Neural cell (in vitro differentiated cells): ENCODE results near the gene HSPA12A.

Experiments
- EP300 ChIP-seq: fragments of 450-650 bp; conservative IDR thresholded peaks from 2 replicates; pipeline ENCODE4 v1.6.1; 2014; ENCODE audit warnings: antibody characterized with exemption, mild to moderate bottlenecking, moderate library complexity; ENCODE audit not compliant: poor library complexity, severe bottlenecking
- EZH2 ChIP-seq: fragments of 200-600, 300-800 bp; shearing (Covaris generic), sonication (generic); IDR thresholded peaks from 2 replicates; pipeline ENCODE4 v1.6.1; 2014; ENCODE audit warnings: antibody characterized with exemption, low read length, borderline replicate concordance, mild to moderate bottlenecking; ENCODE audit not compliant: insufficient read depth, poor library complexity, severe bottlenecking
- MXI1 ChIP-seq: fragments of 450-650 bp; conservative IDR thresholded peaks from 2 replicates; pipeline ENCODE4 v1.6.1; 2014; ENCODE audit warnings: antibody characterized with exemption, mild to moderate bottlenecking; ENCODE audit not compliant: poor library complexity, severe bottlenecking
- POLR2AphosphoS5 ChIP-seq: IDR thresholded peaks from 2 replicates; pipeline ENCODE4 v1.6.1; 2012
- RAD21 ChIP-seq: fragments of 450-650 bp; conservative IDR thresholded peaks from 2 replicates; pipeline ENCODE4 v1.6.1; 2014; ENCODE audit warnings: antibody characterized with exemption, mild to moderate bottlenecking, moderate library complexity
- SMC3 ChIP-seq: fragments of 450-650 bp; conservative IDR thresholded peaks from 2 replicates; pipeline ENCODE4 v1.6.1; 2014; ENCODE audit warnings: antibody characterized with exemption, mild to moderate bottlenecking, moderate library complexity; ENCODE audit not compliant: poor library complexity
- TAF1 ChIP-seq: IDR thresholded peaks from 2 replicates; pipeline ENCODE4 v1.6.1; 2012; ENCODE audit warnings: low read depth
- TF ChIP-seq, protein P1 (sequence below): fragments of 450-650 bp; IDR thresholded peaks from 2 replicates; pipeline ENCODE4 v1.5.1; 2014; ENCODE audit warnings: antibody characterized with exemption, mild to moderate bottlenecking, moderate library complexity; ENCODE audit not compliant: poor library complexity, severe bottlenecking
- TF ChIP-seq, protein P2 (sequence below): IDR thresholded peaks from 2 replicates; pipeline ENCODE4 v1.6.1; 2012; ENCODE audit warnings: borderline replicate concordance

DNA sequence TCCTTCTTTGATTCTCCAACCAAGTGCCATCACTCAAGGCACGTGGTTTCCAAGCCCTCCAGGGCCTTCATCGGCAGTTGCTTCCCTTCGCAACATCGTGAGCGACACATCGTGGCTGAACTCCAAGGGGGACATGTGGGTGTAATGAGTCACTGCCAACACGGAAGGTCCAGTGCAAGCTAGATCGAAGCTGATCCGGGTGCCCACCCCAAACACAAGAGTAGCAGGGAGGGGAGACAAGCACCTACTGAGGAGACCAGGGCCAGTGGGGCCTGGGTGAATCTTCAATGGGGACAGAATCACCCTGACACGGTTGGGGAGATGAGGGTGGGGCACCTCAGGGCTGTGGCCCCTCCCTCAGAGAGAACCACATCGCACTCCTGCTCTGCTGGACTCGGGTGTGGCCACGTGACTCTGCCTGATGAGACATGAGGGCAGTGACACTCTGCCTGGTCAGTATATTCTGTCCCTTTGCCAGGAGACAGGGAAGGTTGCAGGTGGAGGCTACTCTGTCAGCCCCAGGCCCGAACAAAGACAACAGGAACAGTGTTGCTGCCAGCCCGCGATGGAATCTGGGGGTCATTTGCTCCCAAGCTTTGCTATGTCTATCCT, 36.8 kb upstream of the HSPA12A start:
- TF ChIP-seq, protein P1, sequence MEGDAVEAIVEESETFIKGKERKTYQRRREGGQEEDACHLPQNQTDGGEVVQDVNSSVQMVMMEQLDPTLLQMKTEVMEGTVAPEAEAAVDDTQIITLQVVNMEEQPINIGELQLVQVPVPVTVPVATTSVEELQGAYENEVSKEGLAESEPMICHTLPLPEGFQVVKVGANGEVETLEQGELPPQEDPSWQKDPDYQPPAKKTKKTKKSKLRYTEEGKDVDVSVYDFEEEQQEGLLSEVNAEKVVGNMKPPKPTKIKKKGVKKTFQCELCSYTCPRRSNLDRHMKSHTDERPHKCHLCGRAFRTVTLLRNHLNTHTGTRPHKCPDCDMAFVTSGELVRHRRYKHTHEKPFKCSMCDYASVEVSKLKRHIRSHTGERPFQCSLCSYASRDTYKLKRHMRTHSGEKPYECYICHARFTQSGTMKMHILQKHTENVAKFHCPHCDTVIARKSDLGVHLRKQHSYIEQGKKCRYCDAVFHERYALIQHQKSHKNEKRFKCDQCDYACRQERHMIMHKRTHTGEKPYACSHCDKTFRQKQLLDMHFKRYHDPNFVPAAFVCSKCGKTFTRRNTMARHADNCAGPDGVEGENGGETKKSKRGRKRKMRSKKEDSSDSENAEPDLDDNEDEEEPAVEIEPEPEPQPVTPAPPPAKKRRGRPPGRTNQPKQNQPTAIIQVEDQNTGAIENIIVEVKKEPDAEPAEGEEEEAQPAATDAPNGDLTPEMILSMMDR, result no peak
- TF ChIP-seq EP300, result no peak
- TF ChIP-seq RAD21, result no peak
- TF ChIP-seq, protein P2, sequence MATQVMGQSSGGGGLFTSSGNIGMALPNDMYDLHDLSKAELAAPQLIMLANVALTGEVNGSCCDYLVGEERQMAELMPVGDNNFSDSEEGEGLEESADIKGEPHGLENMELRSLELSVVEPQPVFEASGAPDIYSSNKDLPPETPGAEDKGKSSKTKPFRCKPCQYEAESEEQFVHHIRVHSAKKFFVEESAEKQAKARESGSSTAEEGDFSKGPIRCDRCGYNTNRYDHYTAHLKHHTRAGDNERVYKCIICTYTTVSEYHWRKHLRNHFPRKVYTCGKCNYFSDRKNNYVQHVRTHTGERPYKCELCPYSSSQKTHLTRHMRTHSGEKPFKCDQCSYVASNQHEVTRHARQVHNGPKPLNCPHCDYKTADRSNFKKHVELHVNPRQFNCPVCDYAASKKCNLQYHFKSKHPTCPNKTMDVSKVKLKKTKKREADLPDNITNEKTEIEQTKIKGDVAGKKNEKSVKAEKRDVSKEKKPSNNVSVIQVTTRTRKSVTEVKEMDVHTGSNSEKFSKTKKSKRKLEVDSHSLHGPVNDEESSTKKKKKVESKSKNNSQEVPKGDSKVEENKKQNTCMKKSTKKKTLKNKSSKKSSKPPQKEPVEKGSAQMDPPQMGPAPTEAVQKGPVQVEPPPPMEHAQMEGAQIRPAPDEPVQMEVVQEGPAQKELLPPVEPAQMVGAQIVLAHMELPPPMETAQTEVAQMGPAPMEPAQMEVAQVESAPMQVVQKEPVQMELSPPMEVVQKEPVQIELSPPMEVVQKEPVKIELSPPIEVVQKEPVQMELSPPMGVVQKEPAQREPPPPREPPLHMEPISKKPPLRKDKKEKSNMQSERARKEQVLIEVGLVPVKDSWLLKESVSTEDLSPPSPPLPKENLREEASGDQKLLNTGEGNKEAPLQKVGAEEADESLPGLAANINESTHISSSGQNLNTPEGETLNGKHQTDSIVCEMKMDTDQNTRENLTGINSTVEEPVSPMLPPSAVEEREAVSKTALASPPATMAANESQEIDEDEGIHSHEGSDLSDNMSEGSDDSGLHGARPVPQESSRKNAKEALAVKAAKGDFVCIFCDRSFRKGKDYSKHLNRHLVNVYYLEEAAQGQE, result no peak
- TF ChIP-seq POLR2AphosphoS5, result no peak
- TF ChIP-seq SMC3, result no peak
- no peak for TF ChIP-seq EZH2
- no peak for TF ChIP-seq TAF1
- TF ChIP-seq MXI1, result no peak
